ES-I3 (cell line): ENCODE results near the gene CTTNBP2NL.
"Not testable (repeated sequence)": the region's sequence is repeated elsewhere in the genome, so short reads cannot be mapped to it uniquely, and the experiment has no call there.

ENCODE experiments used
- H3K36me3 ChIP-seq: 2 replicates; pipeline ENCODE4 v1.6.1; 2013; ENCODE audit warnings: mild to moderate bottlenecking, low read length, control low read depth, moderate library complexity; ENCODE audit not compliant: insufficient read depth
- H3K4me1 ChIP-seq: 2 replicates; pipeline ENCODE4 v1.6.1; 2013; ENCODE audit warnings: mild to moderate bottlenecking, control low read depth, low read length; ENCODE audit not compliant: insufficient read depth
- H3K9ac ChIP-seq: 2 replicates; pipeline ENCODE4 v1.6.1; 2013; ENCODE audit warnings: low read depth, mild to moderate bottlenecking, low read length, moderate library complexity
- H3K9me3 ChIP-seq: 2 replicates; pipeline ENCODE4 v1.6.1; 2013; ENCODE audit warnings: mild to moderate bottlenecking, low read length, moderate library complexity; ENCODE audit not compliant: control insufficient read depth, insufficient read depth

CTTNBP2NL gene

DNA sequence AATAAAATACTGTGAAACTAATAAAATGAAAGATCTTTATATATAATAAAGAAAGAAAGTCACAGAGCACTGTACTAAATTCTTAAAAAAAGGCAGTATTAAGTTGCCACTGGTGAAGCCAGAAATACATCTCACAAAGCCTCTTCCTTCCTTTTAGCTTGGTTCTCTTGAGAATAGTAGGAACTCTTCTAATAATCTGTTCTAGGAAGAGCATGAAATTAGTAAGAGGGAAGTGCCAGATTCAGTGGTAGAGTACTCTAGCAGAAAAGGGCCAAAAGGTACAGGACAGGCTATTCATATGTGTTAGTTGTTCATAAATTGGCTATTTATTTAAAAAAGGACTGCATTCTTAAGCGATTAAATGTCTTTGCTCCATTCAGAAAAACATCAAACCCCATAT is 33.7 kb downstream of the CTTNBP2NL start:
- H3K9me3 ChIP-seq, result no peaks in the 10 kb centered on the region
- H3K4me1 ChIP-seq, result no peaks in the 10 kb centered on the region
- no peak overlapping the region for H3K9ac ChIP-seq
- no peaks in the 10 kb centered on the region for H3K36me3 ChIP-seq

DNA sequence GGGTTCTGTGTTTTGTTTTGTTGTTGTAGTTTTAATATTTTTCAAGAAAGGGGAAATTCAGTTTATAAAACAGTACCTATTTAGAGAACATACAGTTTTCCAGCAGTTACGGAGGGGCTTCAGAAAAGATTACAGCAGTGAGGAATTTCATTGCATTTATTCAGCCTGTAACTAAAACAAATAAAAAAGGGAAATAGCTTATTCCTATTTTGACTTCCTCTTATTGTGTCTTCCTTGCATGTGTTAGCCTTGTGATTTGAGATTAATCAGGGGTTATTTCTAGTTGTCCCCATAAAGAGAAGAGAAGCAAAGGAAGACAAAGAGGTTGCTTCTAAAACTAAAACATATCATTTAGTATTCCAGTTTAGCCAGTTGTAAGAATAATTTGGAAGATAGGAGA is 35.0 kb downstream of the CTTNBP2NL start:
- Histone ChIP-seq H3K9ac (no peak overlapping the region), H3K4me1 (no peaks in the 10 kb centered on the region), H3K9me3 (no peaks in the 10 kb centered on the region), H3K36me3 (no peaks in the 10 kb centered on the region)

DNA sequence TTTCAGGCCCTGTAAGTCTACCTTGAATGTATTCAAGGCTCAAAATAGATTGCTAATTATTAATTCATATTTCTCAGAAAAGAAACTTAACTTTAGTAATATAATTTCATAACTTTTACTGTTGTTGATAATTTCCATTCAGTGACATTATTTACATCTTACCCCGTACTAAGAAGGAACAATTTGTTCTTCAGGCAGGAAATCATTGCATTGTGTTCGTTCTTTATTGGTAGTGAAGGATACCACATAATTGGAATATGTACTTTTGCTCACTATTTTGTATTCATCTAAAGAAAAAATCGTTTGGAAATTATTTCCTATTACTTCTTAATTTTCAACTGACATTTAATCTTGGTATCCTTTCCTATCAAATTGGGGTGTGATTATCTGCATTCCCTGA is 39.4 kb downstream of the CTTNBP2NL start:
- H3K9me3 ChIP-seq, result no peaks in the 10 kb centered on the region
- H3K9ac ChIP-seq, result no peak overlapping the region
- H3K36me3 ChIP-seq, result no peaks in the 10 kb centered on the region
- H3K4me1 ChIP-seq, result no peaks in the 10 kb centered on the region

DNA sequence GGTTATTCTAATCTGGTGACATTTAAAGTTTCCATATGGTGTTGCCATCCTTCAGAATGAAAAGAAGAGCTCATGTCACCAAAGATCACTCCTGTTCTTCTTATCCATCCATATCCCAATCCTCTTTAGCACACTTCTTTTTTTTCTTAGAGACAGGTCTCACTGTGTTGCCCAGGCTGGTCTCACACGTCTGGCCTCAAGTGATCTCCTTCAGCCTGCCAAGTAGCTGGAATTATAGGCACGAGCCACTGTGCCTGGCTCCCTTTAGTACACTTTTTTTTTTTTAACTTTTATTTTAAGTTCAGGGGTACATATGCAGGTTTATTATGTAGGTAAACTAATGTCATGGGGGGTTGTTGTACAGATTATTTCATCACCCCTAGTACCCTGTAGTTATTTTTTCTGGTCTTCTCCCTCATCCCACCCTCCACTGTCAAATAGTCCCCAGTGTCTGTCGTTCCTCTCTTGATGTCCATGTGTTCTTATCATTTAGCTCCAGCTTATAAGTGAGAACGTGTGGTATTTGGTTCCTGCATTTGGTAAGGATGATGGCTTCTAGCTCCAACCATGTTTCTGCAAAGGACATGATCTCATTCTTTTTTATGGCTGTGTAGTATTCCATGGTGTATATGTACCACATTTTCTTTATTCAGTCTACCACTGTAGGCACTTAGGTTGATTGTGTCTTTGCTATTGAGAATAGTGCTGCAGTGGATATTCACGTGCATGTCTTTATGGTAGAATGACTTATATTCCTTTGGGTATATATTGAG is 40.6 kb downstream of the CTTNBP2NL start:
- Histone ChIP-seq H3K4me1 (no peaks in the 10 kb centered on the region), H3K36me3 (no peaks in the 10 kb centered on the region), H3K9me3 (no peaks in the 10 kb centered on the region), H3K9ac (no peak overlapping the region)

DNA sequence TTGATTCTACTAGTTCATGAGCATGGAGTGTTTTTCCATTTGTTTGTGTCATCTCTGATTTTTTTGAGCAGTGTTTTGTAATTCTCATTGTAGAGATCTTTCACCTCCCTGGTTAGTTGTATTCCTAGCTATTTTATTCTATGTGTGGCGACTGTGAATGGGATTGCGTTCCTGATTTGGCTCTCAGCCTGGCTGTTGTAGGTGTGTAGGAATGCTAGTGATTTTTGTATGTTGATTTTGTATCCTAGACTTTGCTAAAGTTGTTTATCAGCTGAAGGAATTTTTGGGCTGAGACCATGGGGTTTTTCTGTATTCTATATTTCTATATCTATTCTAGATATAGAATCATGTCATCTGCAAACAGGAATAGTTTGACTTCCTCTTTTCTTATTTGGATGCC is 42.1 kb downstream of the CTTNBP2NL start:
- not testable (repeated sequence) for H3K4me1 ChIP-seq, H3K9me3 ChIP-seq, H3K9ac ChIP-seq

DNA sequence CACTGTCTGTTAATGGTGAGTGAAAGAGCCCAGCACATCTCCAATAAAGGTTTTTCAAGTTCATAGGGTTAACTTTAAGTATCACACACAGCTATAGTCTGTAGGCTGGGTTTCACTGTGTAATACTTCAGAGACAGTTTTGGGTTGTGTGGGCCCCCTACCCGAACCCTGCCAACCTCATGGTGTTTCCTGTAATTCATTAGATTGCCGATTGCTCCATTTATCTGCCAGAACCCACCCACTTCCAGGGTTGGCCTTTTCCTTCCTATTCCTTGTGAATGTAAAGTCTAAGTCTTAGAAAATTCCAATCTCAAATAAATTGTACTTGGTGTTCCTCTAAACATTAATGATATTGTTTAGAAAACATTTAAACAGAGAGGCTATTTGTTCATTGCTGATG is 43.6 kb downstream of the CTTNBP2NL start:
- Histone ChIP-seq H3K9me3 (no peaks in the 10 kb centered on the region), H3K9ac (no peak overlapping the region), H3K36me3 (no peaks in the 10 kb centered on the region), H3K4me1 (no peaks in the 10 kb centered on the region)

More for the DNA sequence above, 42.1 kb downstream of the CTTNBP2NL start:
- not testable (repeated sequence) for H3K36me3 ChIP-seq

DNA sequence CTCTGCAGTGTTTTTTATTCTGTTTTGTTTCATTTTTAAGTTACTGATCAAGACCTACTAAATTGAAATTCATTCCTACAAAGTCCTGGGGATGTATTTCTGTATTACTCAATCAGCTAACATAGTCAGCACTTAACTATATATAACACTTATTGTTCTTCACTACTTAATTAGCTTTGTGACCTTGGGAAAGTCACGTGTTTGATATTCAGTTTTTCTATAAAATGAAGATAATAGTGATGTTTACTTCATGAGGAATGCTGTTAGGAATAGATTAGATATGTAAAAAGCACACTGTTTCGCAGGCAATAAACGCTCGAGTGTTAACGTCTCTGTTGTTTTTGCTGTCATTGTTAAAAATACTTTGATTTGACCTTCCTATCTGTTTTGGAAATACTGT is 44.6 kb downstream of the CTTNBP2NL start:
- no peak overlapping the region for H3K9ac ChIP-seq
- H3K36me3 ChIP-seq, result no peaks in the 10 kb centered on the region
- no peaks in the 10 kb centered on the region for H3K4me1 ChIP-seq
- H3K9me3 ChIP-seq, result no peaks in the 10 kb centered on the region

DNA sequence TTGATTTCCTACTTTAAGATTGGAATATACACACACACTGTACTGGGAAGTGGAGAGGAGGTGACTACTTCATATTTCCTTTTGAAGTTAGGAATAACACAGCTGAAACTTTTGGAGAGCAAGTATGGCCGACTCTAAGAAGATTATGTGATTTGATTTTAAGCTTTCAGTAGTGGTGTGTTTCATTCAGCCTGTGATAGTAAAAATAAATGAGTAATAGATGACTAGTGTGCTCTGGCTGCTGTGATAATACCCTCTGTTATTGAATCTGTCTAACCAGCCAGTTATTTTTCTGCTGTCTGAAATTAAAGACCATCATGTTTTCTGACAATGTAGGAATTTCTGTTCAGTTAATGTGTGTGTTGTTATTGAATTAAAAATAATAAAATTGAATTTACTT is 48.3 kb downstream of the CTTNBP2NL start:
- Histone ChIP-seq H3K9ac (no peak overlapping the region), H3K4me1 (no peaks in the 10 kb centered on the region), H3K9me3 (no peaks in the 10 kb centered on the region), H3K36me3 (peaks cover 9% of the 10 kb centered on the region; the same call in 1 of the 2 replicates)

DNA sequence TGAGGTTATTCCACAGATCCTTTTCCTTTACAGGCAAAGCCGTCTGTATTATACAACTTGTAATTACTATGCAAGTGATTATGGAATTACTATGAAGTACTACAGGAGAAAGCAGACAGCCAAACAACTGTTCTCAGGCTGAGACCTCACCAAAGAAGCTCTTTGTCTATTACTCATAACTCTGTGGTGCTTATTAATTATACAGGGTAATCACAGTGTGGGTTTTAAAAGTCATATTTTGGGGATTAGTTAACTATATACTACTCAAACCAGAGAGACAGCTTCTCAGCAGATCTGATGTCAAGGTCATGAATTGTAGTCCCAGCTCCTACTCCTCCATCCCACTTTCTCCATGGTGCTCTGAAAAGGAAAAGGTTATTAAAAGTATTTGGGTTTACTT is 49.6 kb downstream of the CTTNBP2NL start:
- H3K9me3 ChIP-seq, result no peaks in the 10 kb centered on the region
- no peaks in the 10 kb centered on the region for H3K4me1 ChIP-seq
- H3K36me3 ChIP-seq, result peaks cover 12% of the 10 kb centered on the region; the same call in 1 of the 2 replicates
- no peak overlapping the region for H3K9ac ChIP-seq

DNA sequence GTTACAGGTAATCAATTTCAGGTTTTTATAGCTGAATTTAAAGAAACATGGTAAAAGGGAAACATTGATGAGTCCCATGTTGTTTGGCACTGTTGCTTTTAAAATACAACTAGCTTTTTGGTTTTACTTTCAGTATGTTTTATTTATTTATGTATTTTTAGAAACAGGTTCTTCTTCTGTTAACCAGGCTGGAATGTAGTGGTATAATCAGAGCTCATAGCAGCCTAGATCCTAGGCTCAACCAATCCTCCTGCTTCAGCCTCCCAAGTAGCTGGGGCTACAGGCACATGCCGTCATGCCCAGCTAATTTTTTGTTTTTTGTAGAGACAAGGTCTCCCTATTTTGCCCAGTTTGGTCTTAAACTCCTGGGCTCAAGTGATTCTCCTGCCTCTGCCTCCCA is 50.4 kb downstream of the CTTNBP2NL start:
- Histone ChIP-seq H3K4me1 (no peaks in the 10 kb centered on the region), H3K9me3 (no peaks in the 10 kb centered on the region), H3K36me3 (peaks cover 12% of the 10 kb centered on the region; the same call in 1 of the 2 replicates)

DNA sequence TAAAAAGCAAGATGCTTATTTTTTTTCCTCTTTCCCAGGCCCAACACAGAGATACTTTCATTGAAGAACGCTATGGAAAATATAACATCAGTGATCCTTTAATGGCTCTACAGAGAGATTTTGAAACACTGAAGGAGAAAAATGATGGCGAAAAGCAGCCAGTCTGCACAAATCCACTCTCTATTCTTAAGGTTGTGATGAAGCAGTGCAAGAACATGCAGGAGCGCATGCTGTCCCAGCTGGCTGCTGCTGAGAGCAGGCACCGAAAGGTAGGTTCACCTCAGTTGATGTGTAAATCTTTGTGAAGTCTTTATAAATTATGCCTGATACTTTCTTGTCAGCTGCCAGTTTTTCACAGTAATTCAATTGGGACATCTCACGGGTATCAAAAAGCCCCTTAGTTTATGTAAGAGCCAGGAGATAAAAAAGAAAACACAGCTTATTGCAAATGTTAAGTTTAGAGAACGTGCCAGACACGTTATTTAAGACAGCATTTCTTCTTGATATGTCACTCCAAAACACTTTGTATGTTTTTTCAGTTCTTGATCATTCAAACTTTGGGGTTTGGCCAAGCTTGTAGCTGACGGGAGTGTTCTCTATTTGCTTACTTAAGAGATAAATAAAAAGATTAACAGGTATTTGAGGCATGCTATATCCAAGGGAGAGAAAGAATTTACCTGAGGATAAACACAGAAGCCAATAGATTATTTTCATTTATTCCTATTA is 53.1 kb downstream of the CTTNBP2NL start:
- Histone ChIP-seq H3K36me3 (peaks cover 12% of the 10 kb centered on the region; the same call in 1 of the 2 replicates), H3K4me1 (no peaks in the 10 kb centered on the region)

More for the DNA sequence above, 50.4 kb downstream of the CTTNBP2NL start:
- no peak overlapping the region for H3K9ac ChIP-seq

DNA sequence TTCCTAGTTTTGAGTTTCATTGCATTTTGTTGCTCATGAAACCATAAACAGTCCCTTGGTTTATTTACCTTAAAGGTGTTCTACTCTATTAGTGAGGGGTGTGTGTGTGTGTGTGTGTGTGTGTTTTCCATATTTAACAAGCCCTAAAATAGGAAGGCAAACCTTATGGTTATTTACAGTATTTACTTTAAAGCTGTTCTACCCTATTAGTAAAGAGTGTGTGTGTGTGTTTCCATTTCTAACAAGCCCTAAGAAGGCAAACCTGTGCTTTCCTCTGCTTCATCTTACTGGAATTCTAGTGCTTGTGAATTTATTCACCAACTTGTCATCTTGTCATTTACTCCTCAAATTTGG is 53.6 kb downstream of the CTTNBP2NL start:
- Histone ChIP-seq H3K36me3 (peaks cover 12% of the 10 kb centered on the region; the same call in 1 of the 2 replicates), H3K9me3 (no peaks in the 10 kb centered on the region), H3K4me1 (no peaks in the 10 kb centered on the region), H3K9ac (no peak overlapping the region)

More for the DNA sequence above, 53.1 kb downstream of the CTTNBP2NL start:
- Histone ChIP-seq H3K9me3 (no peaks in the 10 kb centered on the region), H3K9ac (no peak overlapping the region)

DNA sequence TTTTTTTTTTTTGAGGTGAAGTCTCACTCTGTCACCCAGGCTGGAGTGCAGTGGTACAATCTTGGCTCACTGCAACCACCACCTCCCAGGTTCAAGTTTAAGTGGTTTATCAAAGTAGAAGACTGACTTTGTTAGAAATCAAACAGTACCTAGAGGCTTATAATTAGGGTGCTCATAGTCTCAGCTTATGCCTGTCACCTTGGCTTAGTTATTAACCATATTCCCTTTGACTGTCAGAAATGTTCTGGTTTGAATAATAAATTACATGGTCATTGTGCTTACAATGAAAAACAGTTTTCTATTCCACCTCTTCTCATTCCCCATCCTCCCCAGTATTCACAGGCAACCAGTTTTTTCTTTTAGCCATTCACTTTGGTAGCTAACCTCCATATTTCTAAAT is 54.8 kb downstream of the CTTNBP2NL start:
- H3K36me3 ChIP-seq, result peaks cover 12% of the 10 kb centered on the region; the same call in 1 of the 2 replicates

DNA sequence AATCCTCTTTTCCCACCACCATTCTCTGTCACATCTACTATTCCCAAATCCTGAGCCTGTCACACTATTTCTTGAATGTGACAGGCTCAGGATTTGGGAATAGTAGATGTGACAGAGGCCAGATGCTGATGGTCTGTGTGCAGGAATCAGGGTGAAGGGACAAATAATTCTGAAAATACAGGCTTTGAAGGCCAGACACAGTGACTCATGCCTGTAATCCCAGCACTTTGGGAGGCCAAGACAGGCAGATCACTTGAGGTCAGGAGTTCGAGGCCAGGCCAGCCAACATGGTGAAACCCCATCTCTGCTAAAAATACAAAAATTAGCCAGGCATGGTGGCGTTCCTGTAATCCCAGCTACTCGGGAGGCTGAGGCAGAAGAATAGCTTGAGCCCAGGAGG is 55.3 kb downstream of the CTTNBP2NL start:
- H3K36me3 ChIP-seq, result peaks cover 16% of the 10 kb centered on the region; the same call in 1 of the 2 replicates
- not testable (repeated sequence) for H3K9ac ChIP-seq, H3K4me1 ChIP-seq, H3K9me3 ChIP-seq

More for the DNA sequence above, 54.8 kb downstream of the CTTNBP2NL start:
- Histone ChIP-seq H3K9me3 (no peaks in the 10 kb centered on the region), H3K9ac (no peak overlapping the region), H3K4me1 (no peaks in the 10 kb centered on the region)

DNA sequence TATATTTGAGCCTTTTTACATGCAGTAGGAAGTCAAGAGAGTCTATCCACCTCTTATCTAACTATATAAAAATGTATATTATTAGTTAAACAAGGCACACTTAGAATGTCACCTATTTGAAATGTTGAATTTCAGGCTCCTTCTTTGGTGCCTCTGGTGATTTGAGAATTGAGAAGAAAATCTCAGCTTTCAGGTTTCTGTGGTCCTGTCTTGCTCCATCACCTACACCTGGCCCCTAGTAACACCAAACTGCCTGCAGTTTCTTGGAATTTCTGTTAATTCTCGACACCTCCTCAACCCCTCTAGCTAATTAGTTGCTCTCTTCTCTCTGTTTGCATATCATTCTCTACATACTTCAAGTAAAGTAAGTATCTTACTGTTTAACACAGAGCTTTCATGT is 57.9 kb downstream of the CTTNBP2NL start:
- no peaks in the 10 kb centered on the region for H3K9me3 ChIP-seq
- H3K9ac ChIP-seq, result no peak overlapping the region
- H3K4me1 ChIP-seq, result no peaks in the 10 kb centered on the region
- H3K36me3 ChIP-seq, result peaks cover 26% of the 10 kb centered on the region
